B cell (primary cell): ENCODE measurements around the gene DIS3L2.

ENCODE experiments used
- EZH2 ChIP-seq: IDR thresholded peaks from 2 replicates; pipeline ENCODE4 v1.6.1; 2012; ENCODE audit warnings: borderline replicate concordance, low read depth, mild to moderate bottlenecking, moderate library complexity, low read length; ENCODE audit not compliant: insufficient read depth, poor library complexity, severe bottlenecking
- TF ChIP-seq, protein P1 (sequence below): fragments of 200-600 bp; IDR thresholded peaks from one replicate; pipeline ENCODE4 v1.8.0; 2022; ENCODE audit warnings: antibody characterized with exemption, mild to moderate bottlenecking

DNA sequence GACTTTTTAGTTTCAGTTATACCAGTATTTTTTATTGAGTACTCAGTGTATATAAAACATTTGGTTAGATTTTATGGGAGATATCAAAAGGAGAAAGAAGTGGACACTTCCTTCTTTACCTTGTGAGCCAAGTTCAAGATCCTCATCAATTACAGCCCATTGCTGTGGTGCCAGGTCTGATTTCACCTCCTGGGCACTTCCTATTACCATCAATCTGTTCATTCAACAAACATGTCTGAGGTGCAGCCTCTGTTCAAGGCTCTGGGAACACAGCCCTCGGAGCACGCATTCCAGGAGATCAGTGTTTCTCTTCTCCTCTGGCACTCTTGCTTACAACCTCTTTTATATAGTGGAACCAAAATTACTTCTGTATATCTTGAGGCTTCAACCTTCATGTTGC is 245.7 kb downstream of the DIS3L2 start:
- TF ChIP-seq, protein P1, sequence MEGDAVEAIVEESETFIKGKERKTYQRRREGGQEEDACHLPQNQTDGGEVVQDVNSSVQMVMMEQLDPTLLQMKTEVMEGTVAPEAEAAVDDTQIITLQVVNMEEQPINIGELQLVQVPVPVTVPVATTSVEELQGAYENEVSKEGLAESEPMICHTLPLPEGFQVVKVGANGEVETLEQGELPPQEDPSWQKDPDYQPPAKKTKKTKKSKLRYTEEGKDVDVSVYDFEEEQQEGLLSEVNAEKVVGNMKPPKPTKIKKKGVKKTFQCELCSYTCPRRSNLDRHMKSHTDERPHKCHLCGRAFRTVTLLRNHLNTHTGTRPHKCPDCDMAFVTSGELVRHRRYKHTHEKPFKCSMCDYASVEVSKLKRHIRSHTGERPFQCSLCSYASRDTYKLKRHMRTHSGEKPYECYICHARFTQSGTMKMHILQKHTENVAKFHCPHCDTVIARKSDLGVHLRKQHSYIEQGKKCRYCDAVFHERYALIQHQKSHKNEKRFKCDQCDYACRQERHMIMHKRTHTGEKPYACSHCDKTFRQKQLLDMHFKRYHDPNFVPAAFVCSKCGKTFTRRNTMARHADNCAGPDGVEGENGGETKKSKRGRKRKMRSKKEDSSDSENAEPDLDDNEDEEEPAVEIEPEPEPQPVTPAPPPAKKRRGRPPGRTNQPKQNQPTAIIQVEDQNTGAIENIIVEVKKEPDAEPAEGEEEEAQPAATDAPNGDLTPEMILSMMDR, result no peak
- TF ChIP-seq EZH2, result no peak
